Activated CD4-positive, alpha-beta T cell treated with anti-CD3 and anti-CD28 coated beads, Interleukin-2, amount 50 U/mL, for 4 hours (primary cell): ENCODE data around the gene ABRACL.
A peak's percentile ranks its signal among the peaks of the same experiment; 100 is the strongest.
"Not testable (repeated sequence)": the region's sequence is repeated elsewhere in the genome, so short reads cannot be mapped to it uniquely, and the experiment has no call there.

Source experiments
- DNase-seq, 2 experiments: peaks; one replicate each; pipeline ENCODE4 v3.0.0-alpha.2; 2020

ABRACL gene

GRCh38 chr6:139013185-139013800 lies 15.3 kb upstream of the ABRACL start:
- DNase-seq: no peak

- no peak for DNase-seq
These were observed 13.6 kb upstream of the ABRACL start for GRCh38 chr6:139014945-139015344.

GRCh38 chr6:139016337-139017213 lies 12.0 kb upstream of the ABRACL start:
- DNase-seq: no peak

- no peak for DNase-seq
These were observed 11.3 kb upstream of the ABRACL start for GRCh38 chr6:139017227-139017626.

- DNase-seq: no peak
These were observed 8.8 kb upstream of the ABRACL start for GRCh38 chr6:139019722-139020121.

GRCh38 chr6:139020689-139021088 lies 7.9 kb upstream of the ABRACL start:
- DNase-seq: no peak

- DNase-seq: not testable (repeated sequence)
These were observed 3.1 kb upstream of the ABRACL start for GRCh38 chr6:139025416-139025815.

GRCh38 chr6:139027620-139028182 lies 844 bp upstream of the ABRACL start:
- DNase-seq: peak; percentile 18 to 21

GRCh38 chr6:139028215-139028657 lies 309 bp upstream of the ABRACL start:
- peak in 1 of 2 experiments; percentile 22 for DNase-seq

- peak in 1 of 2 experiments; percentile 3 for DNase-seq
These were observed 1.1 kb downstream of the ABRACL start for GRCh38 chr6:139029470-139030227.

GRCh38 chr6:139030228-139030963 lies 1.9 kb downstream of the ABRACL start:
- DNase-seq: no peak

- no peak for DNase-seq
These were observed 8.9 kb downstream of the ABRACL start for GRCh38 chr6:139037490-139037889.

- no peak for DNase-seq
These were observed 15.7 kb downstream of the ABRACL start for GRCh38 chr6:139044250-139044649.

GRCh38 chr6:139047677-139048076 lies 19.1 kb downstream of the ABRACL start:
- DNase-seq: no peak

- DNase-seq: not testable (repeated sequence)
These were observed 20.4 kb downstream of the ABRACL start for GRCh38 chr6:139048912-139049311.

- not testable (repeated sequence) for DNase-seq
These were observed 21.7 kb downstream of the ABRACL start for GRCh38 chr6:139050131-139050769.

GRCh38 chr6:139050770-139051313 lies 22.3 kb downstream of the ABRACL start:
- no peak for DNase-seq

- no peak for DNase-seq
These were observed 23.0 kb downstream of the ABRACL start for GRCh38 chr6:139051396-139052060.

GRCh38 chr6:139053382-139053781 lies 24.8 kb downstream of the ABRACL start:
- no peak for DNase-seq

GRCh38 chr6:139054001-139054400 lies 25.5 kb downstream of the ABRACL start:
- DNase-seq: no peak

- no peak for DNase-seq
These were observed 27.2 kb downstream of the ABRACL start for GRCh38 chr6:139055709-139056108.
